ENCODE measurements around the gene ZNF70. TPM values are rescaled to one million over a fixed set of nuclear protein-coding genes. Genes with fewer than 3 reads are reported as not detected.

Gene ZNF70
- total and polyA plus RNA-seq, 8 donors, result 0.77 to 4.3 (median 2.4) TPM

DNA sequence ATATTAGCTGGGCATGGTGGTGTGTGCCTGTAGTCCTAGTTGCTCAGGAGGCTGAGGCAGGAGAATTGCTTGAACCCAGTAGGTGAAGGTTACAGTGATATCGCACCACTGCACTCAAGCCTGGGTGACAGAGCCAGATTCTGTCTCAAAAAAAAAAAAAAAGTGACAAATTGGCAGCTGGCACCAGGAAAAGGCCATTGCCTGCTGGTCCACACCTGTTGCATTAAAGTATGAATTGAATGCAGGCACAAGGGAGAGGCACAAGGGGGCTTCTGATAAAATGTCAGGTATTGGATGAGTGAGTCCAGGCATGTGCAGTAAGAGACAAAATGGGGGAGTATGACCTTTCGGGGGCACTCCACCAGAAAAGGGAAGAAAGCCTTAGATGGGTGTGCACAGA is 28.2 kb downstream of the ZNF70 start:
- Histone ChIP-seq H3K9me3 (no peaks in the 10 kb centered on the region), H3K27me3 (no peaks in the 10 kb centered on the region), H3K4me3 (no peak overlapping the region), H3K36me3 (no peaks in the 10 kb centered on the region), H3K4me1 (no peaks in the 10 kb centered on the region), H3K27ac (no peak overlapping the region)
- WGBS, 2 donors, result 44 to 55% methylated on average over 2 of the region's 2 CpGs
- intact Hi-C loops (cut with DNase I), result no loop called here
- no peak for DNase-seq
- ATAC-seq, result peak in 1 of 4 donors; percentile 34
- TF ChIP-seq, protein P1, sequence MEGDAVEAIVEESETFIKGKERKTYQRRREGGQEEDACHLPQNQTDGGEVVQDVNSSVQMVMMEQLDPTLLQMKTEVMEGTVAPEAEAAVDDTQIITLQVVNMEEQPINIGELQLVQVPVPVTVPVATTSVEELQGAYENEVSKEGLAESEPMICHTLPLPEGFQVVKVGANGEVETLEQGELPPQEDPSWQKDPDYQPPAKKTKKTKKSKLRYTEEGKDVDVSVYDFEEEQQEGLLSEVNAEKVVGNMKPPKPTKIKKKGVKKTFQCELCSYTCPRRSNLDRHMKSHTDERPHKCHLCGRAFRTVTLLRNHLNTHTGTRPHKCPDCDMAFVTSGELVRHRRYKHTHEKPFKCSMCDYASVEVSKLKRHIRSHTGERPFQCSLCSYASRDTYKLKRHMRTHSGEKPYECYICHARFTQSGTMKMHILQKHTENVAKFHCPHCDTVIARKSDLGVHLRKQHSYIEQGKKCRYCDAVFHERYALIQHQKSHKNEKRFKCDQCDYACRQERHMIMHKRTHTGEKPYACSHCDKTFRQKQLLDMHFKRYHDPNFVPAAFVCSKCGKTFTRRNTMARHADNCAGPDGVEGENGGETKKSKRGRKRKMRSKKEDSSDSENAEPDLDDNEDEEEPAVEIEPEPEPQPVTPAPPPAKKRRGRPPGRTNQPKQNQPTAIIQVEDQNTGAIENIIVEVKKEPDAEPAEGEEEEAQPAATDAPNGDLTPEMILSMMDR (IDR thresholded peaks at IDR 0.05), result no peak
- no peak for FAIRE-seq

DNA sequence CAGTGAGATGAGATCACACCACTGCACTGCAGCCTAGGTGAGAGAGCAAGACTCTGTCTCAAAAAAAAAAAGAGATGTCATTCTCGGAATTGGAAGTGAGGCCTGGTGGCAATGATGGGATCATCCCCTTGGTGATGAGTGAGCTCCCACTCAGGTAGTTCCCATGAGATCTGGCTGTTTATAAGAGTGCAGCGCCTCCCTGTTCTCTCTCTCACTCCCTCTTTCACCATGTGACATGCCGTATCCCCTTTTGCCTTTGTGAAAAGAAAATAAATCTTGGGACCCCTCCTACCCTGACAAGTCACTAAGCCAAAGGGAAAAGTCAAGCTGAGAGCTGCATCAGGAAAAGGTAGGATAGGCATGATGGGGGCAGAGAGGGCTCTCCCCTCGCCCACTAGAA is 28.8 kb downstream of the ZNF70 start:
- Histone ChIP-seq H3K36me3 (no peaks in the 10 kb centered on the region), H3K4me1 (no peaks in the 10 kb centered on the region), H3K4me3 (no peak overlapping the region), H3K9me3 (no peaks in the 10 kb centered on the region), H3K27ac (no peak overlapping the region), H3K27me3 (no peaks in the 10 kb centered on the region)
- DNase-seq, result peak in 1 of 6 donors; percentile 6
- intact Hi-C loops (cut with DNase I), result no loop called here
- no peak for ATAC-seq
- FAIRE-seq, result no peak
- WGBS, 2 donors, result 81 to 84% methylated on average over 4 of the region's 4 CpGs
- TF ChIP-seq, protein P1 (IDR thresholded peaks at IDR 0.05), result no peak

- DNase-seq, result no peak
- no peak for FAIRE-seq
- peaks cover 0 to 6% (median 0%) of the 10 kb centered on the region in 3 donors for H3K4me1 ChIP-seq
- ATAC-seq, result no peak
- no peaks in the 10 kb centered on the region for H3K9me3 ChIP-seq
- H3K4me3 ChIP-seq, result no peak overlapping the region
- intact Hi-C loops (cut with DNase I), result no loop called here
- no peaks in the 10 kb centered on the region for H3K36me3 ChIP-seq
- TF ChIP-seq, protein P1 (IDR thresholded peaks at IDR 0.05), result no peak
- H3K27ac ChIP-seq, result no peak overlapping the region
- 54 to 59% methylated on average over 6 of the region's 6 CpGs for WGBS, 2 donors
- no peaks in the 10 kb centered on the region for H3K27me3 ChIP-seq
Measured at GRCh38 chr22:23720855-23721254, 30.1 kb downstream of the ZNF70 start.

DNA sequence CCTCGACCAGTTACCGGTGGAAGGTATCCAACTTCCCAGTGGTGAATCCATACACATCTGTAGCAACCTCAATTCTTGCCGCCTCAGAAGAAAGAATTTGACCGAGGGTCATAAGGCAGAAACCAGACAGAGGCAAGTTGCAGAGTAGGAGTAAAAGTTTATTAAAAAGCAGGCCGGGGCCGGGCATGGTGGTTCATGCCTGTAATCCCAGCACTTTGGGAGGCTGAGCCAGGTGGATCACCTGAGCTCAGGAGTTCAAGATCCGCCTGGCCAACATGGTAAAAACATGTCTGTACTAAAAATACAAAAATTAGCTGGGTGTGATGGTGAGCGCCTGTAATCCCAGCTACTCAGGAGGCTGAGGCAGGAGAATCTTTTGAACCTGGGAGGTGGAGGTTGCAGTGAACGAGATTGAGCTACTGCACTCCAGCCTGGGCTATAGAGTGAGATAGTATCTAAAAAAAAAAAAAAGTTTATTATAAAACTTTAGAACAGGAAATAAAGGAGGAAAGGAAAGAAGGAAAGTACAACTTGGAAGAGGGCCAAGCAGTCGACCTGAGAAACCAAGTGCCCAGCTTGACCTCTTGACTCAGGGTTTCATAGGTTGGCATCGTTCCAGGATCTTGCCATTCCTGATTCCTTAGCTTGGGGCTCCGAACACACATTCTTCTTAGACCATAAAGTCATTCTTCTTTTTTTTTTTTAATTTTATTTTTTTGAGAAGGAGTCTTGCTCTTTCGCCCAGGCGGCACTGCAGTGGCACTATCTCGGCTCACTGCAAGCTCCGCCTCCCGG is 32.3 kb downstream of the ZNF70 start:
- no peaks in the 10 kb centered on the region for H3K9me3 ChIP-seq
- no peaks in the 10 kb centered on the region for H3K27me3 ChIP-seq
- DNase-seq (peak in 1 of 6 donors; percentile 25), ATAC-seq (no peak), FAIRE-seq (no peak)
- WGBS, 2 donors, result 85 to 87% methylated on average over 17 of the region's 17 CpGs
- TF ChIP-seq, protein P1 (IDR thresholded peaks at IDR 0.05), result no peak
- H3K4me3 ChIP-seq, result no peak overlapping the region
- no peak overlapping the region for H3K27ac ChIP-seq
- H3K4me1 ChIP-seq, result peaks cover 0 to 8% (median 0%) of the 10 kb centered on the region in 3 donors
- intact Hi-C loops (cut with DNase I), result no loop called here
- H3K36me3 ChIP-seq, result no peaks in the 10 kb centered on the region
